GM12878 (cell line): ENCODE measurements around the gene PLOD2.

Experiments
- ASH2L ChIP-seq: fragments of 300-600, 200-600 bp; sonication (generic); IDR thresholded peaks from 2 replicates; pipeline ENCODE4 v1.6.1; 2017; ENCODE audit warnings: low read depth, mild to moderate bottlenecking, borderline replicate concordance
- CHD1 ChIP-seq: IDR thresholded peaks from 2 replicates; pipeline ENCODE4 v1.6.1; 2012; ENCODE audit warnings: low read depth, low read length, improper control_type of control experiment
- CHD4 ChIP-seq: fragments of 200-600 bp; sonication (generic); IDR thresholded peaks from 2 replicates; pipeline ENCODE4 v1.6.1; 2016; ENCODE audit warnings: mild to moderate bottlenecking
- EED ChIP-seq: sonication (generic); IDR thresholded peaks from 2 replicates; pipeline ENCODE4 v1.6.1; 2016; ENCODE audit warnings: antibody characterized with exemption, low read depth
- EP300 ChIP-seq, 2 experiments: fragments of 150-350 bp in 1 of 2; IDR thresholded peaks; 2 replicates each; pipeline ENCODE4 v1.6.1; 2011 to 2012; ENCODE audit warnings: low read depth in 2 of 2, low read length in 2 of 2, borderline replicate concordance in 1 of 2, improper control_type of control experiment in 1 of 2, inconsistent platforms in 1 of 2; ENCODE audit not compliant: control insufficient read depth in 1 of 2
- HDGF ChIP-seq: fragments of 450-650 bp; IDR thresholded peaks from 2 replicates; pipeline ENCODE4 v1.6.1; 2016; ENCODE audit warnings: antibody characterized with exemption
- PAX5 ChIP-seq: IDR thresholded peaks from 2 replicates; pipeline ENCODE4 v1.6.1; 2011; ENCODE audit warnings: low read depth, low read length, borderline replicate concordance
- POLR2A ChIP-seq: IDR thresholded peaks from 2 replicates; pipeline ENCODE4 v1.6.1; 2011; ENCODE audit warnings: low read depth, mild to moderate bottlenecking, low read length
- POLR2AphosphoS5 ChIP-seq: IDR thresholded peaks from 2 replicates; pipeline ENCODE4 v1.6.1; 2011; ENCODE audit warnings: mild to moderate bottlenecking, low read length, inconsistent platforms
- RAD51 ChIP-seq: fragments of 450-650 bp; IDR thresholded peaks from 2 replicates; pipeline ENCODE4 v1.6.1; 2016; ENCODE audit warnings: moderate library complexity, mild to moderate bottlenecking, inconsistent platforms
- TAF1 ChIP-seq: IDR thresholded peaks from 2 replicates; pipeline ENCODE4 v1.6.1; 2011; ENCODE audit warnings: mild to moderate bottlenecking, low read depth, low read length, borderline replicate concordance
- TF ChIP-seq, protein P1 (sequence below), 3 experiments: IDR thresholded peaks in 2 of 3; conservative IDR thresholded peaks in 1 of 3; 2 replicates each; pipeline ENCODE4 v1.5.1; 2011; ENCODE audit warnings: low read depth in 3 of 3, low read length in 3 of 3, mild to moderate bottlenecking in 3 of 3, control low read depth in 2 of 3, moderate library complexity in 2 of 3, inconsistent platforms in 1 of 3, mixed read lengths in 1 of 3; ENCODE audit not compliant: control insufficient read depth in 2 of 3, insufficient read depth in 1 of 3; ENCODE audit errors: extremely low read depth in 1 of 3

DNA sequence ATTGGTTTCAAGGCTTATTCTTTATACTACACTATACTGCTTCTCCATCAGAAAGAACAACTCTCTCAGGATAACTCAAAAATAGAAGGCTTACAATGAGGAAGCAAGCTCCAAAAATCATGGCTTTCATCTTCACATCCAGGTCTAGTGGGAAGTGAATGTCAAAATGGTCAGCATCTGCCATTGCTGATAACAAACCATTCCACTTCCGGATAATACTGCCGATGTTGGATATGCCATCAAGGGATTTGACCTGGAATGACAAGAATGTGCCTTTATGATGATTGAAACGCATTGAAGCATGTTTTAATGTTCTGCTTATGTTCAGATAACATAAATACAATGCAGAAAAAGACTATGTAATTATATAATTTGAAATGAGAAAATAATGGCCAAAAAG, 34.0 kb upstream of the PLOD2 start:
- no peak for TF ChIP-seq POLR2A
- TF ChIP-seq, protein P1, sequence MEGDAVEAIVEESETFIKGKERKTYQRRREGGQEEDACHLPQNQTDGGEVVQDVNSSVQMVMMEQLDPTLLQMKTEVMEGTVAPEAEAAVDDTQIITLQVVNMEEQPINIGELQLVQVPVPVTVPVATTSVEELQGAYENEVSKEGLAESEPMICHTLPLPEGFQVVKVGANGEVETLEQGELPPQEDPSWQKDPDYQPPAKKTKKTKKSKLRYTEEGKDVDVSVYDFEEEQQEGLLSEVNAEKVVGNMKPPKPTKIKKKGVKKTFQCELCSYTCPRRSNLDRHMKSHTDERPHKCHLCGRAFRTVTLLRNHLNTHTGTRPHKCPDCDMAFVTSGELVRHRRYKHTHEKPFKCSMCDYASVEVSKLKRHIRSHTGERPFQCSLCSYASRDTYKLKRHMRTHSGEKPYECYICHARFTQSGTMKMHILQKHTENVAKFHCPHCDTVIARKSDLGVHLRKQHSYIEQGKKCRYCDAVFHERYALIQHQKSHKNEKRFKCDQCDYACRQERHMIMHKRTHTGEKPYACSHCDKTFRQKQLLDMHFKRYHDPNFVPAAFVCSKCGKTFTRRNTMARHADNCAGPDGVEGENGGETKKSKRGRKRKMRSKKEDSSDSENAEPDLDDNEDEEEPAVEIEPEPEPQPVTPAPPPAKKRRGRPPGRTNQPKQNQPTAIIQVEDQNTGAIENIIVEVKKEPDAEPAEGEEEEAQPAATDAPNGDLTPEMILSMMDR (IDR thresholded peaks at IDR 0.05 in 2 of 3, conservative IDR thresholded peaks at IDR 0.05 in 1 of 3; ENCODE audit: control insufficient read depth in 2 of 3, extremely low read depth in 1 of 3, insufficient read depth in 1 of 3, low read depth in 3 of 3, low read length in 3 of 3) = no peak
- TF ChIP-seq PAX5 = no peak
- TF ChIP-seq EED = no peak
- no peak for TF ChIP-seq RAD51
- no peak for TF ChIP-seq HDGF
- TF ChIP-seq TAF1 = no peak
- no peak for TF ChIP-seq CHD4
- TF ChIP-seq POLR2AphosphoS5 = no peak
- TF ChIP-seq ASH2L = no peak
- no peak for TF ChIP-seq CHD1
- TF ChIP-seq EP300 (IDR thresholded peaks at IDR 0.05; ENCODE audit: borderline replicate concordance in 1 of 2, control insufficient read depth in 1 of 2, low read depth in 2 of 2, low read length in 2 of 2) = no peak
